CD14-positive monocyte (primary cell): ENCODE data around the gene MMP19. TPM values are rescaled to one million over a fixed set of nuclear protein-coding genes. Genes with fewer than 3 reads are reported as not detected.
"Not testable (repeated sequence)": the region's sequence is repeated elsewhere in the genome, so short reads cannot be mapped to it uniquely, and the experiment has no call there.

Experiments
- DNase-seq, 3 donors: peaks; one replicate each; pipeline ENCODE4 v3.0.0-alpha.2; 2011 to 2022
- H2AFZ ChIP-seq: 2 replicates; pipeline ENCODE4 v1.6.0; 2012; ENCODE audit warnings: mild to moderate bottlenecking, low read depth, low read length, inconsistent platforms; ENCODE audit not compliant: insufficient read depth, poor library complexity, severe bottlenecking
- H3K27ac ChIP-seq, 2 donors: 1 replicate in 1 of 2; 2 replicates in 1 of 2; pipeline ENCODE4 v1.5.1; 2012 to 2013; ENCODE audit warnings: low read length in 2 of 2, control low read depth in 1 of 2, inconsistent platforms in 1 of 2, low read depth in 1 of 2, mild to moderate bottlenecking in 1 of 2
- H3K27me3 ChIP-seq, 2 donors: one replicate each; pipeline versions ENCODE4 v1.6.0 to v1.6.1; 2011 to 2013; ENCODE audit warnings: low read length in 2 of 2; ENCODE audit not compliant: control insufficient read depth in 2 of 2, insufficient read depth in 2 of 2
- H3K36me3 ChIP-seq, 2 donors: replicated peaks in 1 of 2; 1 replicate in 1 of 2; 2 replicates in 1 of 2; pipeline versions ENCODE4 v1.5.1 to v1.6.1; 2012 to 2013; ENCODE audit warnings: low read length in 2 of 2, control low read depth in 1 of 2, inconsistent platforms in 1 of 2, mild to moderate bottlenecking in 1 of 2; ENCODE audit not compliant: insufficient read depth in 2 of 2, control insufficient read depth in 1 of 2
- H3K4me1 ChIP-seq, 2 donors: 1 replicate in 1 of 2; 2 replicates in 1 of 2; pipeline versions ENCODE4 v1.5.1 to v1.6.1; 2012 to 2013; ENCODE audit warnings: low read length in 2 of 2, control low read depth in 1 of 2, inconsistent platforms in 1 of 2, mild to moderate bottlenecking in 1 of 2, moderate library complexity in 1 of 2; ENCODE audit not compliant: insufficient read depth in 2 of 2, control insufficient read depth in 1 of 2
- H3K4me2 ChIP-seq: replicated peaks from 2 replicates; pipeline ENCODE3; 2012; ENCODE audit warnings: low read length, moderate library complexity, mild to moderate bottlenecking; ENCODE audit not compliant: poor library complexity, severe bottlenecking; ENCODE audit errors: extremely low read depth
- H3K4me3 ChIP-seq, 3 experiments: fragments of 200-600 bp in 1 of 3; sonication (generic) in 1 of 3; replicated peaks in 1 of 3; 1 replicate in 2 of 3; 2 replicates in 1 of 3; pipeline ENCODE4 v1.5.1; 2011 to 2013; ENCODE audit warnings: low read length in 3 of 3, mild to moderate bottlenecking in 3 of 3, control low read depth in 2 of 3, low read depth in 2 of 3, inconsistent platforms in 1 of 3, moderate library complexity in 1 of 3
- H3K79me2 ChIP-seq: 2 replicates; pipeline ENCODE4 v1.6.0; 2012; ENCODE audit warnings: mild to moderate bottlenecking, control low read depth, inconsistent platforms, low read length, moderate library complexity; ENCODE audit not compliant: insufficient read depth
- H3K9ac ChIP-seq: 2 replicates; pipeline ENCODE4 v1.6.0; 2017; ENCODE audit warnings: low read length, mild to moderate bottlenecking; ENCODE audit not compliant: insufficient read depth, poor library complexity, severe bottlenecking
- H3K9me3 ChIP-seq, 2 donors: replicated peaks in 1 of 2; 1 replicate in 1 of 2; 2 replicates in 1 of 2; pipeline versions ENCODE4 v1.5.1 to v1.6.1; 2012 to 2013; ENCODE audit warnings: low read length in 2 of 2, control low read depth in 1 of 2; ENCODE audit not compliant: control insufficient read depth in 1 of 2, insufficient read depth in 1 of 2
- H4K20me1 ChIP-seq: 2 replicates; pipeline ENCODE4 v1.6.0; 2012; ENCODE audit warnings: mild to moderate bottlenecking, low read length, control low read depth, moderate library complexity; ENCODE audit not compliant: insufficient read depth
- H3K27ac Mint-ChIP-seq, 7 donors: one replicate each; pipeline ENCODE4 v1.8.0; 2020; ENCODE audit warnings: mild to moderate bottlenecking in 7 of 7, mixed read lengths in 7 of 7, moderate library complexity in 6 of 7, inconsistent platforms in 2 of 7
- H3K27me3 Mint-ChIP-seq, 3 donors: one replicate each; pipeline ENCODE4 v1.8.0; 2021 to 2022; ENCODE audit warnings: low read depth in 3 of 3, mild to moderate bottlenecking in 3 of 3, mixed read lengths in 3 of 3, moderate library complexity in 3 of 3, inconsistent platforms in 1 of 3
- H3K36me3 Mint-ChIP-seq, 2 donors: one replicate each; pipeline ENCODE4 v1.8.0; 2020; ENCODE audit warnings: mixed read lengths in 2 of 2, inconsistent platforms in 1 of 2, mild to moderate bottlenecking in 1 of 2
- H3K4me1 Mint-ChIP-seq: one replicate; pipeline ENCODE4 v1.8.0; 2020; ENCODE audit warnings: mild to moderate bottlenecking, mixed read lengths
- H3K4me3 Mint-ChIP-seq, 2 donors: one replicate each; pipeline ENCODE4 v1.8.0; 2020; ENCODE audit warnings: mild to moderate bottlenecking in 2 of 2, mixed read lengths in 2 of 2, moderate library complexity in 1 of 2
- H3K9me3 Mint-ChIP-seq, 7 donors: one replicate each; pipeline ENCODE4 v1.8.0; 2020 to 2022; ENCODE audit warnings: mixed read lengths in 7 of 7, mild to moderate bottlenecking in 6 of 7, moderate library complexity in 6 of 7, inconsistent platforms in 2 of 7
- CTCF ChIP-seq: fragments of 200-600 bp; IDR thresholded peaks from one replicate; pipeline ENCODE4 v1.8.0; 2022; ENCODE audit warnings: antibody characterized with exemption, mild to moderate bottlenecking
- WGBS: methylation state at CpG from one replicate; pipeline ENCODE4 v1.1.5; 2013; ENCODE audit warnings: missing lambda C conversion rate; ENCODE audit not compliant: insufficient coverage; 5-methylcytosine and 5-hydroxymethylcytosine counted together
- intact Hi-C, 2 donors: fragments of 100-400 bp; cut with micrococcal nuclease; formaldehyde crosslinking; loops; one replicate each; pipeline versions ENCODE4 v1.15.0 to v1.15.1; 2023
- polyA plus RNA-seq, 3 donors: library from polyadenylated mRNA; depleted of rRNA in 1 of 3; unstranded in 2 of 3; stranded (reverse) in 1 of 3; fragments of 300-500 nt in 2 of 3; fragments of >200 nt in 1 of 3; fragmentation: Illumina TruSeq in 2 of 3; gene quantifications; 1 replicate in 2 of 3; 2 replicates in 1 of 3; pipeline ENCODE4 v1.2.3, GENCODE V29; 2012 to 2021

The MMP19 gene
- polyA plus RNA-seq, 3 donors, result 0.81 to 2.8 (median 1.0) TPM

- DNase-seq, result no peak
- H3K4me3 Mint-ChIP-seq, result no peak overlapping the region
- H3K4me1 ChIP-seq, result peaks cover 12% of the 10 kb centered on the region in 2 donors
- H3K79me2 ChIP-seq, result no peaks in the 10 kb centered on the region
- peaks cover 2 to 5% (median 2%) of the 10 kb centered on the region in 3 donors for H3K27me3 Mint-ChIP-seq
- H3K9ac ChIP-seq, result no peak overlapping the region
- no peaks in the 10 kb centered on the region for H3K36me3 ChIP-seq
- no peak overlapping the region for H2AFZ ChIP-seq
- TF ChIP-seq CTCF, result no peak
- no peaks in the 10 kb centered on the region for H3K9me3 ChIP-seq
- peaks cover 21% of the 10 kb centered on the region for H3K4me1 Mint-ChIP-seq
- H3K27ac Mint-ChIP-seq, result peak overlapping the region in 1 of 7 donors; percentile 28
- H3K4me3 ChIP-seq, result no peak overlapping the region
- peaks cover 0 to 3% of the 10 kb centered on the region in 2 donors for H3K36me3 Mint-ChIP-seq
- intact Hi-C loops, result no loop called here
- H3K27ac ChIP-seq, result no peak overlapping the region
- peaks cover 0 to 2% (median 0%) of the 10 kb centered on the region in 7 donors for H3K9me3 Mint-ChIP-seq
- WGBS, result 95% methylated on average over 11 of the region's 11 CpGs
- H4K20me1 ChIP-seq, result no peaks in the 10 kb centered on the region
- no peaks in the 10 kb centered on the region for H3K27me3 ChIP-seq
- no peak overlapping the region for H3K4me2 ChIP-seq
Measured at GRCh38 chr12:55839345-55840140, 3.2 kb downstream of the MMP19 start.

GRCh38 chr12:55838361-55838760 is 4.4 kb downstream of the MMP19 start:
- H3K27ac Mint-ChIP-seq, result no peak overlapping the region
- Histone ChIP-seq H3K9me3 (no peaks in the 10 kb centered on the region), H2AFZ (no peak overlapping the region), H4K20me1 (no peaks in the 10 kb centered on the region), H3K36me3 (no peaks in the 10 kb centered on the region), H3K4me1 (peaks cover 12% of the 10 kb centered on the region in 2 donors), H3K79me2 (no peaks in the 10 kb centered on the region), H3K9ac (no peak overlapping the region), H3K4me3 (no peak overlapping the region), H3K27me3 (no peaks in the 10 kb centered on the region), H3K27ac (no peak overlapping the region), H3K4me2 (no peak overlapping the region)
- H3K27me3 Mint-ChIP-seq, result peaks cover 2 to 5% (median 2%) of the 10 kb centered on the region in 3 donors
- intact Hi-C loops, result no loop called here
- H3K9me3 Mint-ChIP-seq, result peaks cover 0 to 2% (median 0%) of the 10 kb centered on the region in 7 donors
- peaks cover 0 to 3% of the 10 kb centered on the region in 2 donors for H3K36me3 Mint-ChIP-seq
- WGBS, result 92% methylated on average over 2 of the region's 3 CpGs
- no peak for DNase-seq
- H3K4me3 Mint-ChIP-seq, result no peak overlapping the region
- TF ChIP-seq CTCF, result no peak
- H3K4me1 Mint-ChIP-seq, result peaks cover 20% of the 10 kb centered on the region

- DNase-seq, H2AFZ ChIP-seq, intact Hi-C loops, H3K27ac ChIP-seq, H4K20me1 ChIP-seq, H3K27ac Mint-ChIP-seq, H3K36me3 ChIP-seq, H3K27me3 Mint-ChIP-seq, H3K27me3 ChIP-seq, H3K4me3 Mint-ChIP-seq, H3K9ac ChIP-seq, H3K4me2 ChIP-seq, H3K9me3 ChIP-seq, H3K4me3 ChIP-seq, H3K36me3 Mint-ChIP-seq, H3K9me3 Mint-ChIP-seq: not testable (repeated sequence)
- H3K4me1 Mint-ChIP-seq, result peaks cover 21% of the 10 kb centered on the region
- Histone ChIP-seq H3K4me1 (peaks cover 14 to 18% of the 10 kb centered on the region in 2 donors), H3K79me2 (peaks cover 12% of the 10 kb centered on the region)
- WGBS, result 100% methylated on average over 1 of the region's 6 CpGs
Measured at GRCh38 chr12:55834400-55834799, 8.3 kb downstream of the MMP19 start.
